NAMALWA (cell line): ENCODE measurements around the gene TC2N.
"Not testable (repeated sequence)": the region's sequence is repeated elsewhere in the genome, so short reads cannot be mapped to it uniquely, and the experiment has no call there.

Experiments
- DNase-seq: peaks from one replicate; pipeline ENCODE4 v3.0.0-alpha.2; 2015; ENCODE audit warnings: low spot score

TC2N gene

GRCh38 chr14:91888641-91889476 is 21.5 kb upstream of the TC2N start:
- DNase-seq = no peak

- no peak for DNase-seq
These were observed 19.6 kb upstream of the TC2N start for GRCh38 chr14:91886961-91887360.

GRCh38 chr14:91885839-91886238 is 18.5 kb upstream of the TC2N start:
- no peak for DNase-seq

GRCh38 chr14:91885113-91885712 is 17.9 kb upstream of the TC2N start:
- no peak for DNase-seq

- no peak for DNase-seq
These were observed 17.3 kb upstream of the TC2N start for GRCh38 chr14:91884664-91885063.

GRCh38 chr14:91883753-91884152 is 16.4 kb upstream of the TC2N start:
- DNase-seq = no peak

- DNase-seq = no peak
These were observed 15.4 kb upstream of the TC2N start for GRCh38 chr14:91882776-91883175.

- no peak for DNase-seq
These were observed 15.0 kb upstream of the TC2N start for GRCh38 chr14:91882369-91882768.

- DNase-seq = no peak
These were observed 11.9 kb upstream of the TC2N start for GRCh38 chr14:91879196-91879595.

- peak; percentile 25 for DNase-seq
These were observed 10.9 kb upstream of the TC2N start for GRCh38 chr14:91878274-91878673.

- DNase-seq = peak; percentile 23
These were observed 10.1 kb upstream of the TC2N start for GRCh38 chr14:91877376-91877915.

- no peak for DNase-seq
These were observed 9.2 kb upstream of the TC2N start for GRCh38 chr14:91876492-91876891.

- no peak for DNase-seq
These were observed 8.4 kb upstream of the TC2N start for GRCh38 chr14:91875525-91876286.

- DNase-seq = peak; percentile 92
These were observed 6.4 kb upstream of the TC2N start for GRCh38 chr14:91873471-91874415.

GRCh38 chr14:91872517-91873470 is 5.5 kb upstream of the TC2N start:
- DNase-seq = peak; percentile 49

GRCh38 chr14:91872011-91872501 is 4.7 kb upstream of the TC2N start:
- peak; percentile 48 for DNase-seq

- not testable (repeated sequence) for DNase-seq
These were observed 4.1 kb upstream of the TC2N start for GRCh38 chr14:91871401-91871800.

- DNase-seq = no peak
These were observed 3.6 kb upstream of the TC2N start for GRCh38 chr14:91870890-91871289.

- no peak for DNase-seq
These were observed 2.7 kb upstream of the TC2N start for GRCh38 chr14:91870001-91870400.

GRCh38 chr14:91869556-91869955 is 2.2 kb upstream of the TC2N start:
- no peak for DNase-seq
